MM.1S (cell line): ENCODE results near the gene PRSS56.
"Not testable (repeated sequence)": the region's sequence is repeated elsewhere in the genome, so short reads cannot be mapped to it uniquely, and the experiment has no call there.

ENCODE experiments used
- DNase-seq: peaks from one replicate; pipeline ENCODE4 v3.0.0-alpha.2; 2015
- H2AFZ ChIP-seq: fragments of 300-600 bp; sonication (generic); 2 replicates; pipeline ENCODE4 v1.6.0; 2016; ENCODE audit warnings: antibody characterized with exemption, low read length
- H3F3A ChIP-seq: fragments of 300-600 bp; sonication (generic); 2 replicates; pipeline ENCODE4 v1.6.1; 2016; ENCODE audit warnings: mild to moderate bottlenecking, antibody characterized with exemption, low read length, moderate library complexity, mixed read lengths; ENCODE audit not compliant: insufficient read depth
- H3K27ac ChIP-seq: fragments of 300-600 bp; sonication (generic); 2 replicates; pipeline ENCODE4 v1.5.1; 2016; ENCODE audit warnings: mild to moderate bottlenecking, low read length
- H3K27me3 ChIP-seq: fragments of 300-600 bp; sonication (generic); replicated peaks from 2 replicates; pipeline ENCODE4 v1.6.0; 2016; ENCODE audit warnings: low read length; ENCODE audit not compliant: insufficient read depth
- H3K36me3 ChIP-seq: fragments of 300-600 bp; sonication (generic); replicated peaks from 2 replicates; pipeline ENCODE4 v1.6.1; 2016; ENCODE audit warnings: mild to moderate bottlenecking, low read length, mixed read lengths; ENCODE audit not compliant: insufficient read depth
- H3K4me1 ChIP-seq: fragments of 300-600 bp; sonication (generic); 2 replicates; pipeline ENCODE4 v1.6.1; 2016; ENCODE audit warnings: low read length, mixed read lengths
- H3K4me2 ChIP-seq: fragments of 300-600 bp; sonication (generic); 2 replicates; pipeline ENCODE4 v1.6.0; 2016; ENCODE audit warnings: low read depth, low read length
- H3K4me3 ChIP-seq: fragments of 300-600 bp; sonication (generic); 2 replicates; pipeline ENCODE4 v1.5.1; 2016; ENCODE audit warnings: low read length, mixed read lengths
- H3K79me2 ChIP-seq: fragments of 300-600 bp; sonication (generic); 2 replicates; pipeline ENCODE4 v1.6.1; 2016; ENCODE audit warnings: mixed run types, low read length, mixed read lengths
- H3K9ac ChIP-seq: fragments of 300-600 bp; sonication (generic); 2 replicates; pipeline ENCODE4 v1.6.1; 2016; ENCODE audit warnings: low read length, mixed read lengths
- H3K9me2 ChIP-seq: fragments of 300-600 bp; sonication (generic); replicated peaks from 2 replicates; pipeline ENCODE4 v1.6.1; 2016; ENCODE audit warnings: mild to moderate bottlenecking, low read length, mixed read lengths; ENCODE audit not compliant: insufficient read depth
- H3K9me3 ChIP-seq: fragments of 300-600 bp; sonication (generic); replicated peaks from 2 replicates; pipeline ENCODE4 v1.6.1; 2016; ENCODE audit warnings: mild to moderate bottlenecking, low read length, mixed read lengths; ENCODE audit not compliant: insufficient read depth
- H4K20me1 ChIP-seq: fragments of 300-600 bp; sonication (generic); 2 replicates; pipeline ENCODE4 v1.6.1; 2016; ENCODE audit warnings: mild to moderate bottlenecking, low read length, moderate library complexity, mixed read lengths; ENCODE audit not compliant: insufficient read depth
- EZH2 ChIP-seq: fragments of 300-600 bp; sonication (generic); optimal IDR thresholded peaks from 2 replicates; pipeline ENCODE3; 2017; ENCODE audit warnings: low read depth, mild to moderate bottlenecking, antibody characterized with exemption, low read length, mixed read lengths
- EZH2phosphoT487 ChIP-seq: fragments of 300-600 bp; sonication (generic); IDR thresholded peaks from 2 replicates; pipeline ENCODE4 v1.6.1; 2018; ENCODE audit warnings: antibody characterized with exemption, low read length
- TF ChIP-seq, protein P1 (sequence below): fragments of 300-600 bp; sonication (generic); IDR thresholded peaks from 2 replicates; pipeline ENCODE4 v1.5.1; 2016; ENCODE audit warnings: antibody characterized with exemption, low read length, mixed read lengths

Gene PRSS56

DNA sequence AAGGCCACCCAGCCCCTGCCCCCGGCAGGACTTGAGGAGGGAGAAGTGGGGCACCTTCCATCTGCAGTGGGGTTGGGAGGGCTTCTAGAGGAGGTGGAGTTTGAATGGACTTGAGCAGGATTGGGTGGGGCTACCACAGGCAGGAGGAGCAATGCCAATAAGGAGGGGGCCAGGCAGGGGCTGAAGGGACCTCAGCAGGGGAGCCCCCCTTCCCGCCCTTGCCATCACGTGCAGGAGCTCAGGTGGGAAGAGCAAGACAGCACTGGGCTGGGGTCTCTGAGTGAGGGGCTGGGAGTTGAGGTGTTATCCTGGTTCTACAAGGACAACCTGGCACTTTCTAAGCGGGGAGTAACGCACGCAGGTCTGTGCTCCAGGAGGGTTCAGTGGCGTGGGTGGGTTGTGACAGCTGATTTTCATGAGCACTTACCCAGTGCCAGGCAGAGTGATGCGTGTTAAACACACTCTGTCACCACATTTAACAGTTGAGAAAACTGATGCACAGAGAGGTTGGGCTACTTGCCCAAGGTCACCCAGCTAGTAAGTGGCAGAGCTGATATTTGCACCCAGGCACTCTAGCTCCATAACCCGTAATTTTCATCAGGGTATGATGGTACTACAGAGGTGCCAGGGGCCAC lies 10.6 kb downstream of the PRSS56 start:
- H3K27ac ChIP-seq: no peak overlapping the region
- no peak overlapping the region for H3K4me2 ChIP-seq
- TF ChIP-seq EZH2 (no peak), EZH2phosphoT487 (no peak)
- TF ChIP-seq, protein P1, sequence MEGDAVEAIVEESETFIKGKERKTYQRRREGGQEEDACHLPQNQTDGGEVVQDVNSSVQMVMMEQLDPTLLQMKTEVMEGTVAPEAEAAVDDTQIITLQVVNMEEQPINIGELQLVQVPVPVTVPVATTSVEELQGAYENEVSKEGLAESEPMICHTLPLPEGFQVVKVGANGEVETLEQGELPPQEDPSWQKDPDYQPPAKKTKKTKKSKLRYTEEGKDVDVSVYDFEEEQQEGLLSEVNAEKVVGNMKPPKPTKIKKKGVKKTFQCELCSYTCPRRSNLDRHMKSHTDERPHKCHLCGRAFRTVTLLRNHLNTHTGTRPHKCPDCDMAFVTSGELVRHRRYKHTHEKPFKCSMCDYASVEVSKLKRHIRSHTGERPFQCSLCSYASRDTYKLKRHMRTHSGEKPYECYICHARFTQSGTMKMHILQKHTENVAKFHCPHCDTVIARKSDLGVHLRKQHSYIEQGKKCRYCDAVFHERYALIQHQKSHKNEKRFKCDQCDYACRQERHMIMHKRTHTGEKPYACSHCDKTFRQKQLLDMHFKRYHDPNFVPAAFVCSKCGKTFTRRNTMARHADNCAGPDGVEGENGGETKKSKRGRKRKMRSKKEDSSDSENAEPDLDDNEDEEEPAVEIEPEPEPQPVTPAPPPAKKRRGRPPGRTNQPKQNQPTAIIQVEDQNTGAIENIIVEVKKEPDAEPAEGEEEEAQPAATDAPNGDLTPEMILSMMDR: no peak
- no peaks in the 10 kb centered on the region for H3K27me3 ChIP-seq
- no peaks in the 10 kb centered on the region for H3K79me2 ChIP-seq
- no peaks in the 10 kb centered on the region for H3K36me3 ChIP-seq
- no peak overlapping the region for H3K9ac ChIP-seq
- no peaks in the 10 kb centered on the region for H3K4me1 ChIP-seq
- no peak for DNase-seq
- no peaks in the 10 kb centered on the region for H3K9me3 ChIP-seq
- H3K9me2 ChIP-seq: no peaks in the 10 kb centered on the region
- no peaks in the 10 kb centered on the region for H4K20me1 ChIP-seq
- no peak overlapping the region for H2AFZ ChIP-seq
- no peaks in the 10 kb centered on the region for H3F3A ChIP-seq
- H3K4me3 ChIP-seq: no peak overlapping the region

DNA sequence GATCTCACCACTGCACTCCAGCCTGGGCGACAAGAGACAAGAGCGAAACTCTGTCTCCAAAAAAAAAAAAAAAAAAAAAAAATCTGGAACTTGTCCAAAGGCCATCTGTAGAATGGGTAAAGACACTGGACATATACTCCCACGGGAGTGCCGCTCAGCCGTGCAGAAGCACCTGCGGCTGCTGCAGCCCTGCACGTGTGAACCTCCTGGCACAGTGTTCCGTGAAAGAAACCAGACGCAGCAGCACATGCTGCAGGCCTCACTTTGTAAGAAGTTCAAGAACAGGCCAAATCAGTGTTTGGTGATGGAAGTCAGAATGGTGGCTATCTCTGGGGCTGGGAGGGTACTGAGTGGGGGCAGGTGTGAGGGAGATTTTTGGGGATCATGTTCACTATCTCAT lies 12.2 kb downstream of the PRSS56 start:
- H3F3A ChIP-seq: no peaks in the 10 kb centered on the region
- no peak for DNase-seq
- H3K27me3 ChIP-seq: no peaks in the 10 kb centered on the region
- no peaks in the 10 kb centered on the region for H3K9me2 ChIP-seq
- H3K4me1 ChIP-seq: no peaks in the 10 kb centered on the region
- H3K9me3 ChIP-seq: no peaks in the 10 kb centered on the region
- H3K27ac ChIP-seq: no peak overlapping the region
- H3K36me3 ChIP-seq: no peaks in the 10 kb centered on the region
- no peak overlapping the region for H3K9ac ChIP-seq
- H2AFZ ChIP-seq: no peak overlapping the region
- no peak overlapping the region for H3K4me2 ChIP-seq
- H4K20me1 ChIP-seq: no peaks in the 10 kb centered on the region
- H3K79me2 ChIP-seq: no peaks in the 10 kb centered on the region
- TF ChIP-seq, protein P1: no peak
- TF ChIP-seq EZH2: no peak
- TF ChIP-seq EZH2phosphoT487: no peak
- H3K4me3 ChIP-seq: no peak overlapping the region

GRCh38 chr2:232532821-232533220 lies 12.6 kb downstream of the PRSS56 start:
- not testable (repeated sequence) for H3K4me2 ChIP-seq, H2AFZ ChIP-seq, H3K27ac ChIP-seq, H3K79me2 ChIP-seq, DNase-seq, H3K4me3 ChIP-seq, H3F3A ChIP-seq, H3K27me3 ChIP-seq, H4K20me1 ChIP-seq, H3K9me2 ChIP-seq, H3K9me3 ChIP-seq, H3K36me3 ChIP-seq, H3K9ac ChIP-seq, H3K4me1 ChIP-seq

DNA sequence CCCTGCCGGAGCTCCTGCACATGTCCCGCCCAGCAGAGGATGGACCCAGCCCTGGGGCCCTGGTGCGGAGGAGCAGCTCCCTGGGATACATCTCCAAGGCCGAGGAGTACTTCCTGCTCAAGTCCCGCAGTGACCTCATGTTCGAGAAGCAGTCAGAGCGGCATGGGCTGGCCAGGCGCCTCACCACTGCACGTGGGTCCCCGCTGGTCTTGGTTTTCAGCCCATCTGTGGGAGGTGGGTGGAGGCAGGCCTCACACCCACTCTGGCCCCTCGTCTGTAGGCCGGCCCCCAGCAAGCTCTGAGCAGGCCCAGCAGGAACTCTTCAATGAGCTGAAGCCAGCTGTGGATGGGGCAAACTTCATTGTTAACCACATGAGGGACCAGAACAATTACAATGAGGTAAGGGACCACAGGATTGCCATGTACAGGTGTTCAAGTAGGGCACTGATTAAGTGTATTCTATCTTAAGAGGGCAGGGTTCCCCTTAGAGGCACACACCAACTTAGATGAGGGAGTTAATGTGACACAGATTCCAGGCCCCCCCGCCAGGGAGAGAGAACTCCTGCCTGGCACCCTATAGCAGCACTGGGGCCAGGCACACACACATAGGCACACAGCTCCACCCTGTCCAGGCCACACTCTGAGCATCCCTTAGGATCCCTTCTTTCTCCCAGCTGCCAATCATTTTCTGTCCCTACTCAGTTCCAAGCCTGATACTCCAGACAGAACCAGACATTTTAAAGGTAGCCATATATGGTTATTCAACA lies 13.9 kb downstream of the PRSS56 start:
- H4K20me1 ChIP-seq: no peaks in the 10 kb centered on the region
- H3K4me3 ChIP-seq: no peak overlapping the region
- no peak for DNase-seq
- TF ChIP-seq EZH2 (no peak), EZH2phosphoT487 (no peak)
- TF ChIP-seq, protein P1: no peak
- H2AFZ ChIP-seq: no peak overlapping the region
- H3K27ac ChIP-seq: no peak overlapping the region
- H3K27me3 ChIP-seq: peaks cover 5% of the 10 kb centered on the region; the same call in 1 of the 2 replicates
- no peak overlapping the region for H3K4me2 ChIP-seq
- no peak overlapping the region for H3K9ac ChIP-seq
- H3K79me2 ChIP-seq: no peaks in the 10 kb centered on the region
- H3K36me3 ChIP-seq: no peaks in the 10 kb centered on the region
- no peaks in the 10 kb centered on the region for H3K9me2 ChIP-seq
- H3F3A ChIP-seq: no peaks in the 10 kb centered on the region
- H3K4me1 ChIP-seq: no peaks in the 10 kb centered on the region
- H3K9me3 ChIP-seq: no peaks in the 10 kb centered on the region
